PFSK-1 (cell line): ENCODE results near the gene LOC101059915.

Experiments used
- FOXP2 ChIP-seq: optimal IDR thresholded peaks from 2 replicates; pipeline ENCODE3; 2011; ENCODE audit warnings: borderline replicate concordance, control low read depth, inconsistent platforms; ENCODE audit not compliant: insufficient read depth; ENCODE audit errors: extremely low read length, extremely low read depth
- SIN3A ChIP-seq: IDR thresholded peaks from 2 replicates; pipeline ENCODE4 v1.6.1; 2012; ENCODE audit warnings: mild to moderate bottlenecking, low read length, moderate library complexity, borderline replicate concordance; ENCODE audit not compliant: insufficient read depth
- TAF1 ChIP-seq: IDR thresholded peaks from 2 replicates; pipeline ENCODE4 v1.6.1; 2012; ENCODE audit warnings: low read length, control low read depth, borderline replicate concordance; ENCODE audit not compliant: insufficient read depth

DNA sequence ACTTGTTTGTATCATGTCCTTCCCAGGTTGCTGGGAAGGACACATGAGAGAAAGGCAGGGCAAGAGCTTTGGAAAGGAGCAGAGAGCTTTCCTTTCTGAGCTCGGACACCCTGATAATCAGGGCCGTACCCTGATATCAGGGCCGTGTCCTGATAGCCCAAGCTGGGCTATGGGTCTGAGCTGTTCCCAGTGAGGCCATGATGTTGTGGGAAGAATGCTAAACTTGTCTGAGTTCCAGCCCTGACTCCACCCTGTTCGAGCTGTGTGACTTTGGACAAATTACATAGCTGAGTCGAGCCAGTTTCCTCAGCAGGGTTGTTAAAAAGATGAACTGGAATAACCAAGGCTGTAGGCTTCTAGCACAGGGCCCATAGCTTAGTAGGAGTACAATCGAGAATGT lies 45.7 kb upstream of the LOC101059915 start:
- TF ChIP-seq FOXP2: no peak
- TF ChIP-seq TAF1: no peak
- TF ChIP-seq SIN3A: no peak
